ENCODE data around the gene UNC13D. TPM values are rescaled to one million over a fixed set of nuclear protein-coding genes. Genes with fewer than 3 reads are reported as not detected.
A peak's percentile ranks its signal among the peaks of the same experiment; 100 is the strongest.

UNC13D gene
- total and polyA plus RNA-seq, 2 experiments from 2014 or later, result 0.06 to 0.65 TPM

DNA sequence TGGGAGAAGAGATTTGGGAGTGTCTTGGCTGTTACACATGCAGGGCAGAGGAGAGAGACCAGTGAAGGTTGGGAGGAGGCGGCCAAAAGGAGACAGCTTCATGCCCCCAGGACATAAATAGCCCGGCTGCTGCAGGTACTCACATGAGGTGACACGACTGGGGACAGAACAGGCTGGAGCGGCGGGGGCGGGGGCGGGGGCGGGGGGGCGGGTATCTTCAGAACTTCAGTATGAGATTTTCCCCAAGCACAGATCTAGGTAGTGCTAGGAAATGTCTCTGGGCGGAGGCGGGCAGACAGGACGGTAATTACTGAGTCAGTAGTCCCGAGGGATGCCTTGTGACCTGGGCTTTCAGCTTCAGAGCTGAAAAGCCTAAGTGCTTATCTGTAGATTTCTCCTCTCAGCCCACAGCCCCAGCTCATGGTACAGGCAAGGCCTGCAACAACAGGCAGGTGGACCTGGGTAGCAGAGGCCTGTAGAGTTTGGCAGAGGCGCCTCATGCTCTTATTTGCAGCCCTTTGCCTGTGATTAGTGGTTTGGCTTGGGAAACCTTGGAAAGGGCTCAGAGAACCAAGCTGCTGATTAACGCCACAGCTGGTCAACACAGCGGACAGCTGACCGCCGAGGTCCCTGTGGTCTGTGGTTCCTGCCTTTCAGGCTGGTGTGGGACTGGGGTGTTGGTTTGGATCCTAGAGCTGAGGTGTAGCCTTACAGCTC, 35.1 kb downstream of the UNC13D start:
- peak; percentile 96 for DNase-seq
- H3K4me2 ChIP-seq (ENCODE audit: unreplicated experiment), result peak overlapping the region; percentile 74

GRCh38 chr17:75808549-75808904, 35.7 kb downstream of the UNC13D start:
- DNase-seq, result no peak
- no peaks in the 10 kb centered on the region for H4K20me1 ChIP-seq (ENCODE audit: insufficient read depth)

More for the DNA sequence above, 35.1 kb downstream of the UNC13D start:
- Histone ChIP-seq H3K4me3 (peak overlapping the region; percentile 9; the same call in 1 of the 2 replicates), H3K27me3 (replicated peaks; ENCODE audit: insufficient read depth) (no peaks in the 10 kb centered on the region), H3K79me2 (ENCODE audit: insufficient read depth) (peaks cover 28% of the 10 kb centered on the region), H2AFZ (peak overlapping the region; percentile 49; the same call in 1 of the 2 replicates), H3K9me3 (ENCODE audit: low read depth) (no peaks in the 10 kb centered on the region), H3K4me1 (ENCODE audit: insufficient read depth) (peaks cover 19% of the 10 kb centered on the region), H3K9ac (peak overlapping the region; percentile 50), H3F3A (ENCODE audit: insufficient read depth) (peaks cover 24% of the 10 kb centered on the region), H3K27ac (peak overlapping the region; percentile 67), H4K20me1 (ENCODE audit: insufficient read depth) (no peaks in the 10 kb centered on the region), H3K9me2 (ENCODE audit: insufficient read depth) (no peaks in the 10 kb centered on the region), H3K36me3 (ENCODE audit: low read depth) (peaks cover 10% of the 10 kb centered on the region; the same call in 1 of the 2 replicates)
- WGBS, 2 experiments (ENCODE audit: low coverage in 1 of 2, low lambda C conversion rate in 2 of 2, missing lambda C conversion rate in 2 of 2), result 19 to 22% methylated on average over 12 to 17 of the region's 18 CpGs
- in situ Hi-C loops (cut with MboI), result no loop called here
- TF ChIP-seq EZH2 (IDR thresholded peaks at IDR 0.05; ENCODE audit: insufficient read depth, poor library complexity, severe bottlenecking), result no peak
- TF ChIP-seq EZH2phosphoT487 (IDR thresholded peaks at IDR 0.05; ENCODE audit: insufficient read depth, low read depth), result no peak

DNA sequence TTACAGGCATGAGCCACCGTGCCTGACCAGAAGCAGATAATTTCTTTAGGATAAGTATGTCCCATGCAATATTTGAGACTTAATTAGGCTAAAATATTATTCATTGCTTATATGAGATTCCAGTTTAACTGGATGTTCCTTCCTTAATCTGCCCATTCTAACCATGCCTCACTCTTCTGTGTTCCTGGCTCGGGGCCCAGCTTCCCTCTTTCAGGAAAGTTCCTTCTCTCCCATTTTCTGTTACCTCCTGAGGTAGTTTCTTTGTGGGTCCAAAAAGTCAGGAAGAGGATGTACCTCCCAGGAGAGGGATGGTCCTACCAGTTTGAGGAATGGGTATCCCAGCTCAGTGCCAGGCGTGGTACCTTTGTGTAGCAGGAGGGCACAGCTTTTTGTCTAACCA, 36.3 kb downstream of the UNC13D start:
- Histone ChIP-seq H3K36me3 (ENCODE audit: low read depth) (peaks cover 10% of the 10 kb centered on the region; the same call in 1 of the 2 replicates), H3K27ac (no peak overlapping the region), H3K4me3 (no peak overlapping the region), H3K27me3 (replicated peaks; ENCODE audit: insufficient read depth) (no peaks in the 10 kb centered on the region), H2AFZ (no peak overlapping the region), H3K9ac (no peak overlapping the region), H3K4me2 (ENCODE audit: unreplicated experiment) (no peak overlapping the region), H3K9me3 (ENCODE audit: low read depth) (no peaks in the 10 kb centered on the region), H4K20me1 (ENCODE audit: insufficient read depth) (no peaks in the 10 kb centered on the region), H3F3A (ENCODE audit: insufficient read depth) (peaks cover 24% of the 10 kb centered on the region), H3K4me1 (ENCODE audit: insufficient read depth) (peaks cover 19% of the 10 kb centered on the region), H3K9me2 (ENCODE audit: insufficient read depth) (no peaks in the 10 kb centered on the region), H3K79me2 (ENCODE audit: insufficient read depth) (peaks cover 38% of the 10 kb centered on the region)
- DNase-seq, result no peak
- in situ Hi-C loops (cut with MboI), result no loop called here
- TF ChIP-seq EZH2 (IDR thresholded peaks at IDR 0.05; ENCODE audit: insufficient read depth, poor library complexity, severe bottlenecking), result no peak
- TF ChIP-seq EZH2phosphoT487 (IDR thresholded peaks at IDR 0.05; ENCODE audit: insufficient read depth, low read depth), result no peak
- WGBS, 2 experiments (ENCODE audit: low coverage in 1 of 2, low lambda C conversion rate in 2 of 2, missing lambda C conversion rate in 2 of 2), result 87 to 95% methylated on average over 3 of the region's 3 CpGs

More at GRCh38 chr17:75808549-75808904, 35.7 kb downstream of the UNC13D start:
- peaks cover 19% of the 10 kb centered on the region for H3K4me1 ChIP-seq (ENCODE audit: insufficient read depth)
- H2AFZ ChIP-seq, result peak overlapping the region; percentile 49; the same call in 1 of the 2 replicates
- peak overlapping the region; percentile 51 for H3K4me2 ChIP-seq (ENCODE audit: unreplicated experiment)
- peaks cover 24% of the 10 kb centered on the region for H3F3A ChIP-seq (ENCODE audit: insufficient read depth)
- H3K9ac ChIP-seq, result peak overlapping the region; percentile 50; the same call in 1 of the 2 replicates
- H3K4me3 ChIP-seq, result 0 out of 2 replicates have a peak overlapping the region, but pooled peaks have one; percentile 9
- no peaks in the 10 kb centered on the region for H3K9me2 ChIP-seq (ENCODE audit: insufficient read depth)
- peak overlapping the region; percentile 58 for H3K27ac ChIP-seq
- H3K27me3 ChIP-seq (replicated peaks; ENCODE audit: insufficient read depth), result no peaks in the 10 kb centered on the region
- TF ChIP-seq EZH2 (IDR thresholded peaks at IDR 0.05; ENCODE audit: insufficient read depth, poor library complexity, severe bottlenecking), result no peak
- TF ChIP-seq EZH2phosphoT487 (IDR thresholded peaks at IDR 0.05; ENCODE audit: insufficient read depth, low read depth), result no peak
- WGBS, 2 experiments (ENCODE audit: low coverage in 1 of 2, low lambda C conversion rate in 2 of 2, missing lambda C conversion rate in 2 of 2), result 11 to 31% methylated on average over 4 of the region's 4 CpGs
- H3K79me2 ChIP-seq (ENCODE audit: insufficient read depth), result peaks cover 34% of the 10 kb centered on the region
- in situ Hi-C loops (cut with MboI), result no loop called here
- H3K36me3 ChIP-seq (ENCODE audit: low read depth), result peaks cover 10% of the 10 kb centered on the region; the same call in 1 of the 2 replicates
- H3K9me3 ChIP-seq (ENCODE audit: low read depth), result no peaks in the 10 kb centered on the region

GRCh38 chr17:75806822-75807500, 37.2 kb downstream of the UNC13D start:
- no peak for TF ChIP-seq EZH2 (IDR thresholded peaks at IDR 0.05; ENCODE audit: insufficient read depth, poor library complexity, severe bottlenecking)
- TF ChIP-seq EZH2phosphoT487 (IDR thresholded peaks at IDR 0.05; ENCODE audit: insufficient read depth, low read depth), result no peak
- H4K20me1 ChIP-seq (ENCODE audit: insufficient read depth), result no peaks in the 10 kb centered on the region
- no peaks in the 10 kb centered on the region for H3K9me2 ChIP-seq (ENCODE audit: insufficient read depth)
- no peak overlapping the region for H2AFZ ChIP-seq
- H3K4me1 ChIP-seq (ENCODE audit: insufficient read depth), result peaks cover 19% of the 10 kb centered on the region
- no peak overlapping the region for H3K27ac ChIP-seq
- DNase-seq, result no peak
- no peak overlapping the region for H3K4me2 ChIP-seq (ENCODE audit: unreplicated experiment)
- H3K36me3 ChIP-seq (ENCODE audit: low read depth), result peaks cover 10% of the 10 kb centered on the region; the same call in 1 of the 2 replicates
- H3K9ac ChIP-seq, result no peak overlapping the region
- no peaks in the 10 kb centered on the region for H3K27me3 ChIP-seq (replicated peaks; ENCODE audit: insufficient read depth)
- H3F3A ChIP-seq (ENCODE audit: insufficient read depth), result peaks cover 24% of the 10 kb centered on the region
- 79 to 86% methylated on average over 4 of the region's 4 CpGs for WGBS, 2 experiments (ENCODE audit: low coverage in 1 of 2, low lambda C conversion rate in 2 of 2, missing lambda C conversion rate in 2 of 2)
- in situ Hi-C loops (cut with MboI), result no loop called here
- no peak overlapping the region for H3K4me3 ChIP-seq
- no peaks in the 10 kb centered on the region for H3K9me3 ChIP-seq (ENCODE audit: low read depth)
- peaks cover 42% of the 10 kb centered on the region for H3K79me2 ChIP-seq (ENCODE audit: insufficient read depth)

All from GM23248 (cell line).